Upper lobe of right lung (tissue), 1 donor: ENCODE results near the gene ENPP3. TPM values are rescaled to one million over a fixed set of nuclear protein-coding genes. Genes with fewer than 3 reads are reported as not detected.
"Not testable (repeated sequence)": the region's sequence is repeated elsewhere in the genome, so short reads cannot be mapped to it uniquely, and the experiment has no call there.

Experiments used
- ATAC-seq: fragments of 200-7000 bp; cut with Tn5 transposase; one replicate; pipeline ENCODE4 v1.9.1; 2020; ENCODE audit warnings: mild to moderate bottlenecking, moderate library complexity
- DNase-seq: peaks from one replicate; pipeline ENCODE4 v3.0.0-alpha.2; 2020
- H3K27ac ChIP-seq: fragments of 200-600 bp; one replicate; pipeline ENCODE4 v1.8.0; 2022
- H3K27me3 ChIP-seq: fragments of 200-600 bp; one replicate; pipeline ENCODE4 v1.8.0; 2022; ENCODE audit warnings: mild to moderate bottlenecking
- H3K36me3 ChIP-seq: fragments of 200-600 bp; one replicate; pipeline ENCODE4 v1.8.0; 2022
- H3K4me1 ChIP-seq: fragments of 200-600 bp; one replicate; pipeline ENCODE4 v1.8.0; 2022
- H3K4me3 ChIP-seq: fragments of 200-600 bp; one replicate; pipeline ENCODE4 v1.8.0; 2022; ENCODE audit warnings: mild to moderate bottlenecking
- H3K9me3 ChIP-seq: fragments of 200-600 bp; one replicate; pipeline ENCODE4 v1.8.0; 2022
- intact Hi-C: fragments of 100-400 bp; cut with DNase I; formaldehyde crosslinking; loops from one replicate; pipeline ENCODE4 v1.11.0; 2022
- total RNA-seq: library from RNA; stranded (reverse); fragmentation: NEBNext Ultra II Directional; extraction: Animal tissue kit (Norgen Biotek cat#: 25700); gene quantifications from one replicate; pipeline ENCODE4 v1.2.1, GENCODE V29; 2021
- TF ChIP-seq, protein P1 (sequence below): fragments of 200-600 bp; IDR thresholded peaks from one replicate; pipeline ENCODE4 v1.8.0; 2022; ENCODE audit warnings: antibody characterized with exemption
- donor health status: DM: no; HTN: yes; CAD: no; lungs with severe emphysema.

ENPP3 gene
- total RNA-seq, 1 donor from 2014 or later = 0.87 TPM

- intact Hi-C loops = no loop called here
- Histone ChIP-seq H3K36me3 (no peaks in the 10 kb centered on the region), H3K9me3 (no peaks in the 10 kb centered on the region), H3K27me3 (no peaks in the 10 kb centered on the region), H3K4me1 (no peaks in the 10 kb centered on the region), H3K4me3 (no peak overlapping the region), H3K27ac (no peak overlapping the region)
- ATAC-seq (no peak), DNase-seq (no peak)
- TF ChIP-seq, protein P1, sequence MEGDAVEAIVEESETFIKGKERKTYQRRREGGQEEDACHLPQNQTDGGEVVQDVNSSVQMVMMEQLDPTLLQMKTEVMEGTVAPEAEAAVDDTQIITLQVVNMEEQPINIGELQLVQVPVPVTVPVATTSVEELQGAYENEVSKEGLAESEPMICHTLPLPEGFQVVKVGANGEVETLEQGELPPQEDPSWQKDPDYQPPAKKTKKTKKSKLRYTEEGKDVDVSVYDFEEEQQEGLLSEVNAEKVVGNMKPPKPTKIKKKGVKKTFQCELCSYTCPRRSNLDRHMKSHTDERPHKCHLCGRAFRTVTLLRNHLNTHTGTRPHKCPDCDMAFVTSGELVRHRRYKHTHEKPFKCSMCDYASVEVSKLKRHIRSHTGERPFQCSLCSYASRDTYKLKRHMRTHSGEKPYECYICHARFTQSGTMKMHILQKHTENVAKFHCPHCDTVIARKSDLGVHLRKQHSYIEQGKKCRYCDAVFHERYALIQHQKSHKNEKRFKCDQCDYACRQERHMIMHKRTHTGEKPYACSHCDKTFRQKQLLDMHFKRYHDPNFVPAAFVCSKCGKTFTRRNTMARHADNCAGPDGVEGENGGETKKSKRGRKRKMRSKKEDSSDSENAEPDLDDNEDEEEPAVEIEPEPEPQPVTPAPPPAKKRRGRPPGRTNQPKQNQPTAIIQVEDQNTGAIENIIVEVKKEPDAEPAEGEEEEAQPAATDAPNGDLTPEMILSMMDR = no peak
These were observed 104.7 kb downstream of the ENPP3 start for GRCh38 chr6:131741688-131742393.

GRCh38 chr6:131744432-131745287 is 107.6 kb downstream of the ENPP3 start:
- intact Hi-C loops = no loop called here
- Histone ChIP-seq H3K4me3 (no peak overlapping the region), H3K9me3 (no peaks in the 10 kb centered on the region), H3K36me3 (no peaks in the 10 kb centered on the region), H3K27me3 (no peaks in the 10 kb centered on the region), H3K27ac (no peak overlapping the region), H3K4me1 (no peaks in the 10 kb centered on the region)
- DNase-seq = no peak
- TF ChIP-seq, protein P1 = no peak
- no peak for ATAC-seq

DNA sequence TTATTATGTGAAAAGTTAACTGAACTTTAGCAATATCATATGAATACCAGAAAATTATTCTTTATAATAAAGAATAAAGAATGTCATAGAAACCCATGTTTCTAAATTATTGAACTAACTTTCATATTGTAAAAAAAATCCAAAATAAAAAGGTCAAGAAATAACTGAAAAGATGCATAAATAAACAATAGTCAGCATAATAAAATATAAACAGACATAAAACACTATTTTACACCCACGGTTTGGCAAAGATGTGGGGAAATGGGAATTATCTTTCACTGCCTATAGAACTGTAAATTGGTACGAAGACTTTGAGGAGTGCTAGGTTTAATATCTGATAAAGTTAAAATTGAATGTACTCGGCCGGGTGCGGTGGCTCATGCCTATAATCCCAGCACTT is 108.4 kb downstream of the ENPP3 start:
- Histone ChIP-seq H3K27ac (no peak overlapping the region), H3K36me3 (no peaks in the 10 kb centered on the region), H3K9me3 (no peaks in the 10 kb centered on the region), H3K4me1 (no peaks in the 10 kb centered on the region), H3K4me3 (no peak overlapping the region), H3K27me3 (no peaks in the 10 kb centered on the region)
- TF ChIP-seq, protein P1 = no peak
- intact Hi-C loops = no loop called here
- DNase-seq (no peak), ATAC-seq (no peak)

GRCh38 chr6:131747821-131748353 is 110.8 kb downstream of the ENPP3 start:
- intact Hi-C loops = no loop called here
- TF ChIP-seq, protein P1 = no peak
- Histone ChIP-seq H3K4me3 (no peak overlapping the region), H3K4me1 (no peaks in the 10 kb centered on the region), H3K9me3 (no peaks in the 10 kb centered on the region), H3K36me3 (no peaks in the 10 kb centered on the region), H3K27me3 (no peaks in the 10 kb centered on the region), H3K27ac (no peak overlapping the region)
- ATAC-seq (no peak), DNase-seq (no peak)

- H3K4me1 ChIP-seq = no peaks in the 10 kb centered on the region
- DNase-seq = no peak
- H3K27me3 ChIP-seq = no peaks in the 10 kb centered on the region
- no peaks in the 10 kb centered on the region for H3K9me3 ChIP-seq
- H3K27ac ChIP-seq = no peak overlapping the region
- no peaks in the 10 kb centered on the region for H3K36me3 ChIP-seq
- intact Hi-C loops = no loop called here
- TF ChIP-seq, protein P1 = no peak
- ATAC-seq = no peak
- no peak overlapping the region for H3K4me3 ChIP-seq
These were observed 111.9 kb downstream of the ENPP3 start for GRCh38 chr6:131749023-131749422.

GRCh38 chr6:131751012-131751715 is 114.1 kb downstream of the ENPP3 start:
- H3K9me3 ChIP-seq, H3K4me1 ChIP-seq, ATAC-seq, DNase-seq, H3K4me3 ChIP-seq, intact Hi-C loops, H3K27me3 ChIP-seq, H3K27ac ChIP-seq, H3K36me3 ChIP-seq: not testable (repeated sequence)
